GM12874 (cell line): ENCODE results near the gene SLC17A5.

Source experiments
- CTCF ChIP-seq: IDR thresholded peaks from 2 replicates; pipeline ENCODE4 v1.5.1; 2011; ENCODE audit warnings: low read depth, mild to moderate bottlenecking, control low read depth, low read length, moderate library complexity; ENCODE audit not compliant: insufficient read depth

The SLC17A5 gene

GRCh38 chr6:73653571-73654424 lies at the start of gene SLC17A5:
TSS of gene SLC17A5 (minus strand) at chr6:73653992. CDS start at chr6:73653886, 106 bp downstream.
- no peak; the same call in 1 of the 2 replicates for TF ChIP-seq CTCF

- no peak for TF ChIP-seq CTCF
Observed at GRCh38 chr6:73703466-73703865, 49.7 kb upstream of the SLC17A5 start.

GRCh38 chr6:73702444-73702843 lies 48.7 kb upstream of the SLC17A5 start:
- no peak for TF ChIP-seq CTCF

- TF ChIP-seq CTCF, result no peak
Observed at GRCh38 chr6:73699676-73700459, 46.1 kb upstream of the SLC17A5 start.

- no peak for TF ChIP-seq CTCF
Observed at GRCh38 chr6:73696966-73697655, 43.3 kb upstream of the SLC17A5 start.

- no peak for TF ChIP-seq CTCF
Observed at GRCh38 chr6:73695619-73696421, 42.0 kb upstream of the SLC17A5 start, which contains the start of gene CD109. TSS of gene CD109 (plus strand) at chr6:73696203. CDS start at chr6:73696216, 13 bp downstream.
